ENCODE results near the gene CTNNBL1. TPM values are rescaled to one million over a fixed set of nuclear protein-coding genes. Genes with fewer than 3 reads are reported as not detected.

CTNNBL1 gene
- total RNA-seq, 1 donor from 2014 or later, result 58.0 TPM

GRCh38 chr20:37692459-37693166 lies 1.2 kb upstream of the CTNNBL1 start:
- DNase-seq, result no peak
- no peaks in the 10 kb centered on the region for H3K9me3 Mint-ChIP-seq (ENCODE audit: unreplicated experiment)
- peaks cover 5% of the 10 kb centered on the region for H3K4me1 Mint-ChIP-seq (ENCODE audit: low read depth, unreplicated experiment)
- peak overlapping the region; percentile 12 for H3K4me3 Mint-ChIP-seq (ENCODE audit: unreplicated experiment)
- no peaks in the 10 kb centered on the region for H3K36me3 Mint-ChIP-seq (ENCODE audit: unreplicated experiment)
- H3K27ac Mint-ChIP-seq (ENCODE audit: unreplicated experiment), result no peak overlapping the region
- H3K27me3 Mint-ChIP-seq (ENCODE audit: unreplicated experiment), result peaks cover 3% of the 10 kb centered on the region
- no peak for TF ChIP-seq CTCF (IDR thresholded peaks at IDR 0.05; ENCODE audit: partially characterized antibody, unreplicated experiment)

GRCh38 chr20:37693242-37693634 lies 592 bp upstream of the CTNNBL1 start:
- no peak for TF ChIP-seq CTCF (IDR thresholded peaks at IDR 0.05; ENCODE audit: partially characterized antibody, unreplicated experiment)
- peak overlapping the region; percentile 100 for H3K4me3 Mint-ChIP-seq (ENCODE audit: unreplicated experiment)
- DNase-seq, result no peak

GRCh38 chr20:37695684-37696342 lies 2.0 kb downstream of the CTNNBL1 start:
- H3K27ac Mint-ChIP-seq (ENCODE audit: unreplicated experiment), result no peak overlapping the region
- H3K4me3 Mint-ChIP-seq (ENCODE audit: unreplicated experiment), result peak overlapping the region; percentile 14
- no peak for TF ChIP-seq CTCF (IDR thresholded peaks at IDR 0.05; ENCODE audit: partially characterized antibody, unreplicated experiment)
- H3K4me1 Mint-ChIP-seq (ENCODE audit: low read depth, unreplicated experiment), result peaks cover 5% of the 10 kb centered on the region
- H3K27me3 Mint-ChIP-seq (ENCODE audit: unreplicated experiment), result peaks cover 3% of the 10 kb centered on the region
- no peak for DNase-seq
- no peaks in the 10 kb centered on the region for H3K9me3 Mint-ChIP-seq (ENCODE audit: unreplicated experiment)
- no peaks in the 10 kb centered on the region for H3K36me3 Mint-ChIP-seq (ENCODE audit: unreplicated experiment)

More at GRCh38 chr20:37693242-37693634, 592 bp upstream of the CTNNBL1 start:
- H3K9me3 Mint-ChIP-seq (ENCODE audit: unreplicated experiment), result no peaks in the 10 kb centered on the region
- peaks cover 5% of the 10 kb centered on the region for H3K4me1 Mint-ChIP-seq (ENCODE audit: low read depth, unreplicated experiment)
- H3K36me3 Mint-ChIP-seq (ENCODE audit: unreplicated experiment), result no peaks in the 10 kb centered on the region
- peak overlapping the region; percentile 50 for H3K27ac Mint-ChIP-seq (ENCODE audit: unreplicated experiment)
- H3K27me3 Mint-ChIP-seq (ENCODE audit: unreplicated experiment), result peaks cover 3% of the 10 kb centered on the region

- no peak for TF ChIP-seq CTCF (IDR thresholded peaks at IDR 0.05; ENCODE audit: partially characterized antibody, unreplicated experiment)
- H3K4me1 Mint-ChIP-seq (ENCODE audit: low read depth, unreplicated experiment), result peaks cover 5% of the 10 kb centered on the region
- no peaks in the 10 kb centered on the region for H3K36me3 Mint-ChIP-seq (ENCODE audit: unreplicated experiment)
- no peaks in the 10 kb centered on the region for H3K9me3 Mint-ChIP-seq (ENCODE audit: unreplicated experiment)
- H3K27me3 Mint-ChIP-seq (ENCODE audit: unreplicated experiment), result peaks cover 3% of the 10 kb centered on the region
- DNase-seq, result no peak
- no peak overlapping the region for H3K4me3 Mint-ChIP-seq (ENCODE audit: unreplicated experiment)
- H3K27ac Mint-ChIP-seq (ENCODE audit: unreplicated experiment), result no peak overlapping the region
Observed at GRCh38 chr20:37697314-37697713, 3.5 kb downstream of the CTNNBL1 start.

GRCh38 chr20:37699202-37699601 lies 5.4 kb downstream of the CTNNBL1 start:
- H3K36me3 Mint-ChIP-seq (ENCODE audit: unreplicated experiment), result no peaks in the 10 kb centered on the region
- no peak overlapping the region for H3K27ac Mint-ChIP-seq (ENCODE audit: unreplicated experiment)
- H3K27me3 Mint-ChIP-seq (ENCODE audit: unreplicated experiment), result peaks cover 2% of the 10 kb centered on the region
- DNase-seq, result no peak
- no peak overlapping the region for H3K4me3 Mint-ChIP-seq (ENCODE audit: unreplicated experiment)
- no peaks in the 10 kb centered on the region for H3K9me3 Mint-ChIP-seq (ENCODE audit: unreplicated experiment)
- no peak for TF ChIP-seq CTCF (IDR thresholded peaks at IDR 0.05; ENCODE audit: partially characterized antibody, unreplicated experiment)
- H3K4me1 Mint-ChIP-seq (ENCODE audit: low read depth, unreplicated experiment), result peaks cover 5% of the 10 kb centered on the region

All from glutamatergic neuron (in vitro differentiated cells).